ENCODE data around the gene SDR42E2. TPM values are rescaled to one million over a fixed set of nuclear protein-coding genes. Genes with fewer than 3 reads are reported as not detected.

The SDR42E2 gene
- total RNA-seq, 1 experiment from 2014 or later: not detected

DNA sequence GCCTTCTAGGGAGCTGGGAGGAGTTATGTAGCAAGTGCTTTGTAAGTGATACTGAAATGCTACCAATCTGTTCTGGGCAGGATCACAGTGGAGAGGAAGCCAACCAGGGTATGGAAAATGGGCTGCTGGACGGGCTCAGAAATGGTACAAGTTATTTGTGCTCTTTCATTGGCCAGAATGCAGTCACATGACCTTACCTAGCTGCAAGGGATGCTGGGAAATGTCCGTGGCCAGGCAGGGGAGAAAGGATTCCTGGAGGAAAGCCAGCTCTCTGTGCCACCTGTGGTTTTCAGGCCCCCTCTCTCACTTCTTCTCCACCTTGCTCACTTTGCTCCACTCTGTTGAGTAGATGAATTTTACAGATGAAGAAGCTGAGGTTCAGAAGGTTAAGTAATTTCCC lies 48.5 kb downstream of the SDR42E2 start:
- H2AFZ ChIP-seq (ENCODE audit: low read length): no peak overlapping the region
- peaks cover 86% of the 10 kb centered on the region for H3K79me2 ChIP-seq (ENCODE audit: low read length)
- ChIA-PET POLR2A (ENCODE audit: unreplicated experiment) (no interaction called here), CTCF (no interaction called here)
- DNase-seq: no peak
- no peak for TF ChIP-seq EZH2 (IDR thresholded peaks at IDR 0.05; ENCODE audit: low read length, unreplicated experiment)
- TF ChIP-seq, protein P1, sequence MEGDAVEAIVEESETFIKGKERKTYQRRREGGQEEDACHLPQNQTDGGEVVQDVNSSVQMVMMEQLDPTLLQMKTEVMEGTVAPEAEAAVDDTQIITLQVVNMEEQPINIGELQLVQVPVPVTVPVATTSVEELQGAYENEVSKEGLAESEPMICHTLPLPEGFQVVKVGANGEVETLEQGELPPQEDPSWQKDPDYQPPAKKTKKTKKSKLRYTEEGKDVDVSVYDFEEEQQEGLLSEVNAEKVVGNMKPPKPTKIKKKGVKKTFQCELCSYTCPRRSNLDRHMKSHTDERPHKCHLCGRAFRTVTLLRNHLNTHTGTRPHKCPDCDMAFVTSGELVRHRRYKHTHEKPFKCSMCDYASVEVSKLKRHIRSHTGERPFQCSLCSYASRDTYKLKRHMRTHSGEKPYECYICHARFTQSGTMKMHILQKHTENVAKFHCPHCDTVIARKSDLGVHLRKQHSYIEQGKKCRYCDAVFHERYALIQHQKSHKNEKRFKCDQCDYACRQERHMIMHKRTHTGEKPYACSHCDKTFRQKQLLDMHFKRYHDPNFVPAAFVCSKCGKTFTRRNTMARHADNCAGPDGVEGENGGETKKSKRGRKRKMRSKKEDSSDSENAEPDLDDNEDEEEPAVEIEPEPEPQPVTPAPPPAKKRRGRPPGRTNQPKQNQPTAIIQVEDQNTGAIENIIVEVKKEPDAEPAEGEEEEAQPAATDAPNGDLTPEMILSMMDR (conservative IDR thresholded peaks at IDR 0.05; ENCODE audit: low read depth, low read length): no peak
- no peak for TF ChIP-seq EZH2phosphoT487 (IDR thresholded peaks at IDR 0.05; ENCODE audit: borderline replicate concordance, low read length)
- no peaks in the 10 kb centered on the region for H3K36me3 ChIP-seq (ENCODE audit: low read depth, low read length)
- H3K4me1 ChIP-seq (ENCODE audit: insufficient read depth, low read length): peaks cover 31% of the 10 kb centered on the region
- H3K9ac ChIP-seq (ENCODE audit: low read length): no peak overlapping the region
- peaks cover 18% of the 10 kb centered on the region for H4K20me1 ChIP-seq (ENCODE audit: low read length)
- H3K9me3 ChIP-seq (ENCODE audit: low read length): no peaks in the 10 kb centered on the region
- BruUV-seq (replicated peaks): no TSS peak
- no peaks in the 10 kb centered on the region for H3K9me2 ChIP-seq (replicated peaks; ENCODE audit: low read length)
- H3K4me3 ChIP-seq (ENCODE audit: low read length): no peak overlapping the region
- H3K27ac ChIP-seq (ENCODE audit: low read length): no peak overlapping the region
- intact Hi-C loops (cut with micrococcal nuclease): no loop called here
- H3K27me3 ChIP-seq (ENCODE audit: low read length): no peaks in the 10 kb centered on the region
- H3K4me2 ChIP-seq (ENCODE audit: low read length): no peak overlapping the region
- no peak for ATAC-seq
- no peaks in the 10 kb centered on the region for H3F3A ChIP-seq (ENCODE audit: low read length, unreplicated experiment)

DNA sequence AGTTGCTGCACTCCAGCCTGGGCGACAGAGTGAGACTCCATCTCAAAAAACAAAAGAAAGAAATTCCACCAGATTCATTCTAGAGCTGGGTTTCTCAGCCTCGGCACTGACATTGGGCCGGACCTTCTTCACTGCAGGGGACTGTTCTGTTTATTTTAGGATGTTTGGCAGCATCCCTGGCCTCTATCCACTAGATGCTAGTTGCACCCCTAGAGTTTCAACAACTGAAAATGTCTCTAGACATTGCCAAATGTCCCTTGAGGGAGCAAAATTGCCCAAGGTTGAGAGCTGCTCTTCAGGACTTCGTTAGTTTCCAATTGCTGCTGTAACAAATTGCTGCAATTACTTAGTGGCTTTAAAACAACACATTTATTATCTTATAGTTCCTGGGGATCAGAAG lies 50.9 kb downstream of the SDR42E2 start:
- Histone ChIP-seq H3K9me3 (ENCODE audit: low read length) (no peaks in the 10 kb centered on the region), H3K27ac (ENCODE audit: low read length) (no peak overlapping the region), H4K20me1 (ENCODE audit: low read length) (peaks cover 11% of the 10 kb centered on the region), H3K4me2 (ENCODE audit: low read length) (no peak overlapping the region), H2AFZ (ENCODE audit: low read length) (no peak overlapping the region), H3K4me3 (ENCODE audit: low read length) (no peak overlapping the region), H3K36me3 (ENCODE audit: low read depth, low read length) (peaks cover 5% of the 10 kb centered on the region), H3K79me2 (ENCODE audit: low read length) (peaks cover 75% of the 10 kb centered on the region), H3F3A (ENCODE audit: low read length, unreplicated experiment) (no peaks in the 10 kb centered on the region), H3K9me2 (replicated peaks; ENCODE audit: low read length) (no peaks in the 10 kb centered on the region), H3K27me3 (ENCODE audit: low read length) (no peaks in the 10 kb centered on the region), H3K4me1 (ENCODE audit: insufficient read depth, low read length) (peaks cover 21% of the 10 kb centered on the region), H3K9ac (ENCODE audit: low read length) (no peak overlapping the region)
- intact Hi-C loops (cut with micrococcal nuclease): no loop called here
- BruUV-seq (replicated peaks): no TSS peak
- DNase-seq (no peak), ATAC-seq (no peak)
- ChIA-PET CTCF (no interaction called here), POLR2A (ENCODE audit: unreplicated experiment) (no interaction called here)
- TF ChIP-seq, protein P1 (conservative IDR thresholded peaks at IDR 0.05; ENCODE audit: low read depth, low read length): no peak
- no peak for TF ChIP-seq EZH2 (IDR thresholded peaks at IDR 0.05; ENCODE audit: low read length, unreplicated experiment)
- TF ChIP-seq EZH2phosphoT487 (IDR thresholded peaks at IDR 0.05; ENCODE audit: borderline replicate concordance, low read length): no peak

DNA sequence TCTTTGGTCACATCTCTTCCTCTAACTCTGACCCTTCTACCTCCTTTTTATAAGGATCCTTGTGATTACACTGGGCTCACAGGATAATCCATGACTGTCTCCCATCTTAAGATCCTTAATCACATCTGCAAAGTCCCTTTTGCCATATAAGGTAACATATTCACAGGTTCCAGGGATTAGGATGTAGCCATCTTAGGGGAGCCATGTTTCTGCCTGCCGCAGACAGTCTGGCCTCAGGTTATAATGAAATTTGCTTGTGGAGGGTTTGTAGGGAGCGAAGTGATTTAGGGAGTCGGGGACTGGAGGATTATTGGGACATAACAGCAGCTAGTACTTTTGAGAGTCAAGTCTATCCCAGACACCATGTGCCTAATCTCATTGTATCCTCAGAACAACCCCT lies 51.5 kb downstream of the SDR42E2 start:
- POLR2A ChIA-PET (ENCODE audit: unreplicated experiment): no interaction called here
- H3K4me2 ChIP-seq (ENCODE audit: low read length): no peak overlapping the region
- TF ChIP-seq EZH2phosphoT487 (IDR thresholded peaks at IDR 0.05; ENCODE audit: borderline replicate concordance, low read length): no peak
- TF ChIP-seq EZH2 (IDR thresholded peaks at IDR 0.05; ENCODE audit: low read length, unreplicated experiment): no peak
- TF ChIP-seq, protein P1 (conservative IDR thresholded peaks at IDR 0.05; ENCODE audit: low read depth, low read length): no peak
- no peak overlapping the region for H3K27ac ChIP-seq (ENCODE audit: low read length)
- no peak overlapping the region for H3K9ac ChIP-seq (ENCODE audit: low read length)
- CTCF ChIA-PET: no interaction called here
- no peak for ATAC-seq
- H3K79me2 ChIP-seq (ENCODE audit: low read length): peaks cover 70% of the 10 kb centered on the region
- peaks cover 6% of the 10 kb centered on the region for H4K20me1 ChIP-seq (ENCODE audit: low read length)
- peaks cover 21% of the 10 kb centered on the region for H3K4me1 ChIP-seq (ENCODE audit: insufficient read depth, low read length)
- no TSS peak for BruUV-seq (replicated peaks)
- no peak for DNase-seq
- H3K9me2 ChIP-seq (replicated peaks; ENCODE audit: low read length): no peaks in the 10 kb centered on the region
- H3F3A ChIP-seq (ENCODE audit: low read length, unreplicated experiment): no peaks in the 10 kb centered on the region
- H3K27me3 ChIP-seq (ENCODE audit: low read length): no peaks in the 10 kb centered on the region
- no peaks in the 10 kb centered on the region for H3K9me3 ChIP-seq (ENCODE audit: low read length)
- no peak overlapping the region for H3K4me3 ChIP-seq (ENCODE audit: low read length)
- intact Hi-C loops (cut with micrococcal nuclease): no loop called here
- H2AFZ ChIP-seq (ENCODE audit: low read length): no peak overlapping the region
- peaks cover 5% of the 10 kb centered on the region for H3K36me3 ChIP-seq (ENCODE audit: low read depth, low read length)
